NT2/D1 (cell line): ENCODE results near the gene SPRYD3.

Source experiments
- SUZ12 ChIP-seq: IDR thresholded peaks from 2 replicates; pipeline ENCODE4 v1.6.1; 2011; ENCODE audit not compliant: insufficient read length, insufficient read depth; ENCODE audit errors: extremely low read depth
- YY1 ChIP-seq: IDR thresholded peaks from 2 replicates; pipeline ENCODE4 v1.6.1; 2011; ENCODE audit not compliant: insufficient read length, insufficient read depth
- ZNF274 ChIP-seq: IDR thresholded peaks from 2 replicates; pipeline ENCODE4 v1.6.1; 2011; ENCODE audit warnings: mild to moderate bottlenecking, low read depth, low read length

DNA sequence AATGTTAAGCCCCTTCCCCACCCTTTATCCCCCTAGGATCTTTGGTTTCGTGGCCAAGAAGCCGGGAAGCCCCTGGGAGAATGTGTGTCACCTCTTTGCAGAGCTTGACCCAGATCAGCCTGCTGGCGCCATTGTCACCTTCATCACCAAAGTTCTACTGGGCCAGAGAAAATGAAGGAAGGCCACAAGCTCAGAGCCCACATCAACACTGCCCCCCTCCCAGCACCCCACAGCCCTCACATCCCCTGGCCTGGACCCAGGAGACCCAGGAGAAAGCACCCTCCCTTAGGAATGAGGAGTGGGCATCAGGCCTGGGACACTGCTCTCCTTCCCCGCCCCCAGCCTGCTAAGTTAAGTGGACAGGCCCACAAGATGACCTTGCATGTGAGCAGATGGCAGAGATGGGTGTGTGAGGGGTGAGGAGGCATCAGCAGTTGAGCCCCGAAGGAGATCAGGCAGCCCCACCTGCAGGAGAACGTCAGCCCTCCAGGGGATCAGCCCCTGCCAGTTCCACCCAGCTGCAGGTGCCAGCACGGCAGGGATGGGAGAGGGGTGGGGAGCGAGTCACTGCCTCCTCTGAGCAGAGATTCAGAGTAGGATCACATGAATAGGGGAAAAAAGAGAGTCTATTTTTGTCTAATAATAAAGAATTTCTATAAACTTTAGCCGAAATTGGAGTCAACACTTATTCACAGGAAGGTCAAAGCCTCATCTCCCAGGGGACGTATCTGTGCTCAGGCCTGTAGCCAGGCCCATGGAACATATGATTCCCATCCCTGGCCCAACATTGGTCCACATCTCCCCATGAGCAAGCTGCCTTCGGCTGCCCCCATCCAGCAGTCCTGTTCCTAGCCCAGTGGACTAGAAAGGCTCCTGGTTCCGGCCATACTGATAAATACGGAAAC is 15.2 kb downstream of the SPRYD3 start:
- TF ChIP-seq ZNF274 (no peak), SUZ12 (no peak), YY1 (no peak)
